Stimulated activated naive CD8-positive, alpha-beta T cell treated with anti-CD3 and anti-CD28 coated beads, Interleukin-15, amount 100 ng/mL, for 72 hours (primary cell): ENCODE data around the gene NAV2.
"Not testable (repeated sequence)": the region's sequence is repeated elsewhere in the genome, so short reads cannot be mapped to it uniquely, and the experiment has no call there.

Experiments
- ATAC-seq: fragments of 150-1000 bp; cut with Tn5 transposase; 2 replicates; pipeline ENCODE4 v1.10.0; 2021; ENCODE audit warnings: mild to moderate bottlenecking, moderate library complexity
- DNase-seq, 2 donors: peaks; one replicate each; pipeline ENCODE4 v3.0.0; 2021 to 2022
- H3K27ac Mint-ChIP-seq, 2 donors: one replicate each; pipeline ENCODE4 v1.8.0; 2022; ENCODE audit warnings: mild to moderate bottlenecking in 2 of 2, mixed read lengths in 2 of 2, moderate library complexity in 2 of 2
- H3K27me3 Mint-ChIP-seq: one replicate; pipeline ENCODE4 v1.8.0; 2022; ENCODE audit warnings: mixed read lengths
- H3K4me1 Mint-ChIP-seq: one replicate; pipeline ENCODE4 v1.8.0; 2022; ENCODE audit warnings: mild to moderate bottlenecking, mixed read lengths
- H3K4me3 Mint-ChIP-seq, 2 donors: one replicate each; pipeline ENCODE4 v1.8.0; 2022; ENCODE audit warnings: mild to moderate bottlenecking in 2 of 2, mixed read lengths in 2 of 2, moderate library complexity in 1 of 2
- H3K9me3 Mint-ChIP-seq, 2 donors: one replicate each; pipeline ENCODE4 v1.8.0; 2022; ENCODE audit warnings: mixed read lengths in 2 of 2

NAV2 gene

GRCh38 chr11:19957294-19957943, 244.8 kb downstream of the NAV2 start:
- H3K4me1 Mint-ChIP-seq = peaks cover 22% of the 10 kb centered on the region
- ATAC-seq (no peak), DNase-seq (no peak)
- peak overlapping the region in 1 of 2 donors; percentile 56 for H3K27ac Mint-ChIP-seq
- H3K9me3 Mint-ChIP-seq = no peaks in the 10 kb centered on the region
- peaks cover 58% of the 10 kb centered on the region for H3K27me3 Mint-ChIP-seq
- no peak overlapping the region for H3K4me3 Mint-ChIP-seq

DNA sequence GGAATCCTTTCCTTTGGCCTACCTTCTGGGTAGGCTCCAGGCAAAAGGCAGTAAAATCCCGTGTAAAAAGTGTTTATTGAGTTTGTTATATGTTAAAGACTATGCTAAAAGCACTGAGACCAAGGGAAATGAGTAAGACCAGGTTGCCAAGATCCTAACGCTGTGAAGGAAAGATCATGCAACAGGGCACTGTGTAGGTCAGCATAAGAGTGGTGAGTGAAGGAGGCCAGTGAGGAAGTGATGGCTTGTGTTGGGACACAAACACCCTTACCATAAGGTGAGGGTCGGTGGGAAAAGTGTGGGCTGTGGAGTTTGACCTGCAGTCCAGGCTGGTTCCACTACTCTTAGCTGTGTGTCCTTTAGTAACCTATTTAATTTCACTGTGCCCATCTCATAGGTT, 245.6 kb downstream of the NAV2 start:
- Mint-ChIP-seq H3K27me3 (peaks cover 53% of the 10 kb centered on the region), H3K4me3 (no peak overlapping the region), H3K4me1 (peaks cover 26% of the 10 kb centered on the region), H3K9me3 (no peaks in the 10 kb centered on the region), H3K27ac (no peak overlapping the region)
- no peak for DNase-seq
- no peak for ATAC-seq

DNA sequence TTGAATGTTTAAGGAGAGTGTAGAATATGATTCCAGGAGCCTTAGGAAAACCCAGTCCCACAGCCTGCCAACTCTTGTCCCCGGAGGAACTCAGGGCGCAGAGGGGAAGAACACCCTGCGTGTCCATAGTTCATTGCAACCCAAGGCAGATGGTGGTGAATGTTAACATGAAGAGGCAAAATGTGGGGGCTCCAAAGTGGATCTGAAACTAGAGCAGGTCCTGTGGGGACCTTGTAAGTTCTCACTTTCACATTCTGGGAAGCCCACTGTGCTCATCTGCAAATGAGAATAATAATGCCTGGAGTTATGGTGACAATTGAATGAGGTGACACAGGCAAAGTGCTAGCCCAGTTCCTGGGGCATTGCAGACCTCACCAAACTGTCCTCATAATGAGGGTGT, 246.6 kb downstream of the NAV2 start:
- Mint-ChIP-seq H3K4me3 (no peak overlapping the region), H3K9me3 (no peaks in the 10 kb centered on the region), H3K27me3 (peaks cover 47% of the 10 kb centered on the region), H3K27ac (no peak overlapping the region), H3K4me1 (peaks cover 27% of the 10 kb centered on the region)
- DNase-seq (no peak), ATAC-seq (no peak)

- Mint-ChIP-seq H3K9me3 (no peaks in the 10 kb centered on the region), H3K4me3 (no peak overlapping the region), H3K27ac (no peak overlapping the region), H3K27me3 (peaks cover 46% of the 10 kb centered on the region), H3K4me1 (peaks cover 31% of the 10 kb centered on the region)
- DNase-seq (no peak), ATAC-seq (no peak)
Measured at GRCh38 chr11:19959648-19960059, 247.0 kb downstream of the NAV2 start.

- DNase-seq, ATAC-seq, H3K27ac Mint-ChIP-seq, H3K9me3 Mint-ChIP-seq, H3K4me3 Mint-ChIP-seq: not testable (repeated sequence)
- Mint-ChIP-seq H3K27me3 (peaks cover 43% of the 10 kb centered on the region), H3K4me1 (peaks cover 31% of the 10 kb centered on the region)
Measured at GRCh38 chr11:19960410-19960809, 247.8 kb downstream of the NAV2 start.

GRCh38 chr11:19961225-19961624, 248.6 kb downstream of the NAV2 start:
- Mint-ChIP-seq H3K9me3 (no peaks in the 10 kb centered on the region), H3K4me1 (peaks cover 31% of the 10 kb centered on the region), H3K27me3 (peaks cover 44% of the 10 kb centered on the region), H3K27ac (no peak overlapping the region), H3K4me3 (no peak overlapping the region)
- ATAC-seq = no peak
- DNase-seq = no peak

DNA sequence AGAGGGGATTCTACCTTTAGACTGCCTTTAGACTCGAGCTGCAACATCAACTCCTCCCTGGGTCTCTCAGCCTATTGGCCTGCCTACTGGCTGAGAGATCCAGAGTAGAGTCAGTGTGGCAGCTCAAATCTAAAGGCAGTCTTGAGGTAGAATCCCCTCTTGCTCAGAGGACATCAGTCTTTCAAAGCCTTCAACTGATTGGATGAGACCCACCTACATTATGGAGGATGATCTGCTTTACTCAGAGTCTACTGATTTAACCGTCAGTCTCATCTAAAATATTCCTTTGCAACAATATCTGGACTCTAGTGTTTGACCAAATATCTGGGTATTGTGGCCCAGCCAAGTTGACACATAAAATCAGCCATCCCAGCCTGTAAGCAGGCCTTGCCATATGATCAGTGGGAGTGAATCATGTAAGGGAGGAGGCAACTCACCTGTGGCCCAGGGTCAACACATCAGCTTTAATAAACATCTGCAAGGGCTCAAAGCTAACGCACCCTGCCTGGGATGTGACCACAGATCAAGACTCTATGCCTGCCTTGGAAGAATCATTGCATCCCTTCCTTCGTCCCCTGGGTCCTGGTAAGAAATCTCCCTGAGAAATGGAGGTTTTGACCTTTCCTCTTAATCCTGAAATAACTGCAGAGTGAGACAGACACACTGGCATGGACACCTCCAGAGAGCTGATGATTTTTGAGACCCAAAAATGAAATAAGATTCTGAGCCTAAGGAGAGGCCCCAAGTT, 249.6 kb downstream of the NAV2 start:
- H3K27ac Mint-ChIP-seq = no peak overlapping the region
- H3K4me1 Mint-ChIP-seq = peaks cover 31% of the 10 kb centered on the region
- H3K4me3 Mint-ChIP-seq = no peak overlapping the region
- no peaks in the 10 kb centered on the region for H3K9me3 Mint-ChIP-seq
- no peak for DNase-seq
- peaks cover 50% of the 10 kb centered on the region for H3K27me3 Mint-ChIP-seq
- no peak for ATAC-seq

- H3K4me3 Mint-ChIP-seq = no peak overlapping the region
- no peak overlapping the region for H3K27ac Mint-ChIP-seq
- H3K9me3 Mint-ChIP-seq = no peaks in the 10 kb centered on the region
Measured at GRCh38 chr11:19962801-19963175, 250.2 kb downstream of the NAV2 start.

DNA sequence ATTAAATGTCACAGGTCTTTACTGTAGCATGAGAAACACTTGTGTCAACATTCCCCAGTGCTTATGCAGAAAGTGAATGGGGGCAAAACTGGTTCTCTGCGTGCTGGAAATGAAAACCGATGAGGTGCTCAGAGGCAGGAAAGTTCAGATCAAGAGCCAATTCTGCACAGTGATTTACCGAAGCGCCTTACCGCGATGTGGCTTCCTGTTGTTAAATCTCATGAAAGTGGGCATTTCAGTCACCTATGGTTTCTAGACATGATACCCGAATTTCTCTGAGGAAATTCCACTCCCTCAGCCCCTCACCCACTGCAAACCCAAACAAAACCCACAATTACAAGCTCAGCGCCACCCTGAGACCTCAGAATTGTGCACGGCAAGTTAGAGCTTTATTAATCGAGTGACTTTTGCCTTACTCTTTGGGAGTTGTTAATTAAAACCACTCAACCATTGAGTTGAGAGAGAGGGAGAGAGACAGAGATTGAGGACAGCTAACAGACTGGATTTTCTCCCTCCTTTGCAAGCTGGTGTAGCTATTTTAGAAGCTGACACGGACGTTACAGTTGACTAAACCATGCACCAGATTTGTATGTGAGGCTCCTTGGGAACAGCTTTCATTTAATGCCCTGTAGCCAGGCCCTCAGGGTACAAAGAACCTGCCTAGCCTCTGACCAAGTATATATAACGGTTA, 251.2 kb downstream of the NAV2 start:
- H3K9me3 Mint-ChIP-seq = no peaks in the 10 kb centered on the region

More at GRCh38 chr11:19962801-19963175, 250.2 kb downstream of the NAV2 start:
- DNase-seq = no peak
- H3K4me1 Mint-ChIP-seq = peaks cover 31% of the 10 kb centered on the region
- H3K27me3 Mint-ChIP-seq = peaks cover 50% of the 10 kb centered on the region
- no peak for ATAC-seq

GRCh38 chr11:19966441-19966840, 253.8 kb downstream of the NAV2 start:
- Mint-ChIP-seq H3K4me1 (peaks cover 50% of the 10 kb centered on the region), H3K9me3 (no peaks in the 10 kb centered on the region), H3K27me3 (peaks cover 40% of the 10 kb centered on the region), H3K4me3 (no peak overlapping the region), H3K27ac (no peak overlapping the region)
- ATAC-seq (no peak), DNase-seq (no peak)

More for the DNA sequence above, 251.2 kb downstream of the NAV2 start:
- peaks cover 49% of the 10 kb centered on the region for H3K27me3 Mint-ChIP-seq
- H3K4me1 Mint-ChIP-seq = peaks cover 31% of the 10 kb centered on the region
- peak overlapping the region in 1 of 2 donors; percentile 54 for H3K4me3 Mint-ChIP-seq
- no peak overlapping the region for H3K27ac Mint-ChIP-seq
- ATAC-seq = peak; percentile 80
- DNase-seq = peak in 1 of 2 donors; percentile 50

DNA sequence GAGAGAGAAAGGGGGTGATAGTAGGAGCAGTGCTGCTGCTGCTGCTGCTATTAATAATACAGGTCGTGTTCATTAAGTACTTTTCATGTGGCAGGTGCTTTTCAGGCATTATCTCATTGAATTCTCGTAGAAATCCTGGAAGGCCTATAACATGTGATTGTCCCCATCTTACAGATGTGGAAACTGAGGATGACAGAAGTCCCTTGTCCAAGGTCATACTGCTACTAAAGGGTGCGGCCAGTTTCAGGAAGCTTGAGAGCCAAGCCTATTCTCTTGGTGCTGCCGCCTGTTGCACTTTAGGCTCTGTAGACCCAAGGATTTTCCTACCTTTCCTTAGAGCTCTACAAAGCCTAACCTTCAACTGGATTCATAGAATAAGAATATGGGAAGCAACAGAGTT, 254.3 kb downstream of the NAV2 start:
- peaks cover 37% of the 10 kb centered on the region for H3K27me3 Mint-ChIP-seq
- ATAC-seq (no peak), DNase-seq (no peak)
- H3K27ac Mint-ChIP-seq = no peak overlapping the region
- peaks cover 53% of the 10 kb centered on the region for H3K4me1 Mint-ChIP-seq
- no peak overlapping the region for H3K4me3 Mint-ChIP-seq
- no peaks in the 10 kb centered on the region for H3K9me3 Mint-ChIP-seq

DNA sequence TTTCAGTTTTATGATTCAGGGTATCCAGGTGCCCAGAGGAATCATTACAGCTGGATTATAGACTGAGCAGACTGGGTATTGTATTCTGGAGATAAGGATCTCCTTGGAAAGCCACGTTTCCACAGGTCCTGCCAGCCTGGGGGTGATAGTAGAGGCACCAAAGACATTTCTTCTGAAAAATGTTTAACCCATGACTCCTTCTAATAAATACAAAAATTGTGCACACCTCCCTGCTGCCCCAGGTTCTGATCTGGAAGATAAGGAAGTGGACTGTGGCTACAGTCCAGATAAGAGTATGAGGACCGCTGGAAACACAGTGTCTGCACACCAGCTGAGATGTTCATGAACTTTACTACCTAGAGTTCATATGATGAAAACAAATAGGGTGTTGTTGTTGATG, 255.2 kb downstream of the NAV2 start:
- peak overlapping the region in 1 of 2 donors; percentile 5 for H3K27ac Mint-ChIP-seq
- ATAC-seq = no peak
- H3K4me3 Mint-ChIP-seq = no peak overlapping the region
- DNase-seq = no peak
- H3K9me3 Mint-ChIP-seq = no peaks in the 10 kb centered on the region
- peaks cover 40% of the 10 kb centered on the region for H3K27me3 Mint-ChIP-seq
- peaks cover 49% of the 10 kb centered on the region for H3K4me1 Mint-ChIP-seq

DNA sequence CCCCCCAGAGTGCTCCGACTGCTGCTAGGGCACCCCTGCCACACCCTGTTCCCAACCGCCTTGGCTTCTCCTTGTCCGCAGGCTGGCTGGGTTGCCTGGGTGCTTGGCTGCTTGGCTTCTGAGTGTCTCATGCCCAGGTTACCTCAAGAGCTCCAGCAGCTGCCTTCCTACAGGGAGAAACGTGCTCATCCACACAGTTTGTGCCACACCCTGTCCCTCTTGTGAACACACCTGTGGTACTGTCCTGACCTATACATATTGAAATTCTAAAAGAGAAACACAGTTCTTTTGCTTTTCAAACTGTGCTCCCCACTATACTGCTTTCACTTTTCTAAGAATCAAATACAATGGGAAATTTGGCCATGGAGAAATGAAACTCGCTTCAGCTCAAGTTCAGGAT, 256.2 kb downstream of the NAV2 start:
- ATAC-seq (no peak), DNase-seq (no peak)
- Mint-ChIP-seq H3K27ac (no peak overlapping the region), H3K9me3 (no peaks in the 10 kb centered on the region), H3K27me3 (peaks cover 47% of the 10 kb centered on the region), H3K4me1 (peaks cover 38% of the 10 kb centered on the region), H3K4me3 (no peak overlapping the region)

- peak overlapping the region; percentile 30 to 66 for H3K27ac Mint-ChIP-seq
- DNase-seq (peak; percentile 52 to 76), ATAC-seq (peak; percentile 91)
- peak overlapping the region; percentile 4 to 19 for H3K4me3 Mint-ChIP-seq
- no peaks in the 10 kb centered on the region for H3K9me3 Mint-ChIP-seq
- peaks cover 43% of the 10 kb centered on the region for H3K27me3 Mint-ChIP-seq
- H3K4me1 Mint-ChIP-seq = peaks cover 31% of the 10 kb centered on the region
Measured at GRCh38 chr11:19970944-19971343, 258.3 kb downstream of the NAV2 start.

GRCh38 chr11:19972091-19972490, 259.5 kb downstream of the NAV2 start:
- Mint-ChIP-seq H3K27me3 (peaks cover 43% of the 10 kb centered on the region), H3K4me1 (peaks cover 41% of the 10 kb centered on the region), H3K9me3 (no peaks in the 10 kb centered on the region), H3K4me3 (no peak overlapping the region), H3K27ac (no peak overlapping the region)
- no peak for ATAC-seq
- DNase-seq = no peak

DNA sequence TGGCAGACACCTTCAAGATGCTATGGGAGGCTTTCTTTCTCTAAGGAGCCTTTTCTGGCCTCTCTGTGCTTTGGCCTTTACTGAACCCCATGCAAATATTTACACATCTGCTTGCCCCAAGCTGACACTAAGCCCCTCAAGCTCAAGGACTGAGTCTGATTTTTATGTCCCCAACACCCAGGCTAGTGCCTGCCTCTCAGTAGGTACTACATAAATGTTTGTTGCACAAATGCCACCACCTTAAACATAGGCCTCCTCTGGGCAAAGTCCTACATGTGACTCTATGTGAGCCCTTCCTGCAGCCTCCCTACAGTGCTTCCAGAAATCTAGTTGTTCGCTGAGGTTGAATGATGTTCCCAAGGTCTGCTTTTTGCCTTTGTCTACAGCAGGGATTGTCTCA, 260.0 kb downstream of the NAV2 start:
- Mint-ChIP-seq H3K27ac (peak overlapping the region in 1 of 2 donors; percentile 20), H3K27me3 (peaks cover 41% of the 10 kb centered on the region), H3K4me1 (peaks cover 43% of the 10 kb centered on the region), H3K4me3 (no peak overlapping the region), H3K9me3 (no peaks in the 10 kb centered on the region)
- ATAC-seq = no peak
- no peak for DNase-seq
